ENCODE data around the gene RNF152. TPM values are rescaled to one million over a fixed set of nuclear protein-coding genes. Genes with fewer than 3 reads are reported as not detected.

Gene RNF152
- total RNA-seq, 1 experiment from 2014 or later = 3.6 TPM

- POLR2A ChIA-PET (ENCODE audit: low non-redundant PET) = no interaction called here
- Histone ChIP-seq H3K36me3 (ENCODE audit: insufficient read depth, low read length, poor library complexity, severe bottlenecking) (no peaks in the 10 kb centered on the region), H3K9me3 (ENCODE audit: low read depth, low read length, poor library complexity, severe bottlenecking) (no peaks in the 10 kb centered on the region), H3K4me1 (ENCODE audit: insufficient read depth, low read length, poor library complexity, severe bottlenecking) (no peaks in the 10 kb centered on the region), H3K4me3 (ENCODE audit: low read depth, low read length, poor library complexity, severe bottlenecking) (peak overlapping the region; percentile 78), H3K27me3 (replicated peaks; ENCODE audit: insufficient read depth, low read depth, low read length, poor library complexity) (no peaks in the 10 kb centered on the region), H3K27ac (ENCODE audit: low read depth, low read length, poor library complexity, severe bottlenecking) (no peak overlapping the region)
- BruUV-seq (replicated peaks) = no TSS peak
- intact Hi-C loops (cut with micrococcal nuclease; ENCODE audit: unreplicated experiment) = loop anchor here (2.0 kb wide), 2 partner anchors 311 to 343 kb away; no protein-coding TSS in a partner anchor
- peak; percentile 85 for DNase-seq (ENCODE audit: low spot score)
- TF ChIP-seq EZH2 (IDR thresholded peaks at IDR 0.05; ENCODE audit: borderline replicate concordance, low read depth, low read length, poor library complexity, severe bottlenecking) (no peak), CTCF (conservative IDR thresholded peaks at IDR 0.05; ENCODE audit: low read depth, low read length) (peak; percentile 28; the same call in 1 of the 2 replicates)
- CTCF ChIA-PET = interaction anchor here (0.6 to 1.4 kb wide), 3 partner anchors 154 to 288 kb away, joined by 3 to 10 read pairs (median 4); no protein-coding TSS in a partner anchor
Measured at GRCh38 chr18:61893971-61894750, 1.4 kb upstream of the RNF152 start.

GRCh38 chr18:61893309-61893970 lies 633 bp upstream of the RNF152 start:
- BruUV-seq (replicated peaks) = no TSS peak
- H3K4me3 ChIP-seq (ENCODE audit: low read depth, low read length, poor library complexity, severe bottlenecking) = peak overlapping the region; percentile 78
- ChIA-PET CTCF (interaction anchor here (0.6 kb wide), 1 partner anchor 153 kb away, joined by 3 read pairs; no protein-coding TSS in a partner anchor), POLR2A (ENCODE audit: low non-redundant PET) (no interaction called here)
- H3K4me1 ChIP-seq (ENCODE audit: insufficient read depth, low read length, poor library complexity, severe bottlenecking) = no peaks in the 10 kb centered on the region
- no peaks in the 10 kb centered on the region for H3K27me3 ChIP-seq (replicated peaks; ENCODE audit: insufficient read depth, low read depth, low read length, poor library complexity)
- H3K9me3 ChIP-seq (ENCODE audit: low read depth, low read length, poor library complexity, severe bottlenecking) = no peaks in the 10 kb centered on the region
- intact Hi-C loops (cut with micrococcal nuclease; ENCODE audit: unreplicated experiment) = loop anchor here (2.0 kb wide), 1 partner anchor 311 kb away; no protein-coding TSS in a partner anchor
- no peaks in the 10 kb centered on the region for H3K36me3 ChIP-seq (ENCODE audit: insufficient read depth, low read length, poor library complexity, severe bottlenecking)
- H3K27ac ChIP-seq (ENCODE audit: low read depth, low read length, poor library complexity, severe bottlenecking) = no peak overlapping the region
- peak; percentile 47 for DNase-seq (ENCODE audit: low spot score)
- TF ChIP-seq CTCF (conservative IDR thresholded peaks at IDR 0.05; ENCODE audit: low read depth, low read length) (no peak; the same call in 1 of the 2 replicates), EZH2 (IDR thresholded peaks at IDR 0.05; ENCODE audit: borderline replicate concordance, low read depth, low read length, poor library complexity, severe bottlenecking) (no peak)

DNA sequence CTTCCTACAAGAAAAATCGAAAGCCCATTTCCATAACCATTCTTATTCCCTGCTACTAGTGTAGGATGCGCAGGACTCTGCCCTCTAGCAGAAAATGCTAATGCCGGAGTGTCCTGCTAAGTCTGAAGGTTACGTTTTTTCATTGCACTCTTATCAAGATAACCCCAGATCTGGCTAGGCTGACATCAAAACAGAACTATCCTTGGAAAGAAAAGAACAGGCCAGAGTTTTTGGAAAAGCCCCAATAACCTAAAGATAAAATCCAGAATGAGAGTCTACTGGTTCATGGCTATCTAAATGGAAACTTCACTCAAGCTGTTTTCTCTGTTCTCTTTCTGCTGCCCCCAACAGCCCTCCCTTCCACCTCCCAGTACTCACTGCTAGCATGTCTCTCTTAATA lies 913 bp downstream of the RNF152 start:
- ChIA-PET CTCF (no interaction called here), POLR2A (ENCODE audit: low non-redundant PET) (no interaction called here)
- H3K36me3 ChIP-seq (ENCODE audit: insufficient read depth, low read length, poor library complexity, severe bottlenecking) = no peaks in the 10 kb centered on the region
- H3K4me1 ChIP-seq (ENCODE audit: insufficient read depth, low read length, poor library complexity, severe bottlenecking) = no peaks in the 10 kb centered on the region
- no peak overlapping the region for H3K4me3 ChIP-seq (ENCODE audit: low read depth, low read length, poor library complexity, severe bottlenecking)
- DNase-seq (ENCODE audit: low spot score) = no peak
- BruUV-seq (replicated peaks) = no TSS peak
- TF ChIP-seq EZH2 (IDR thresholded peaks at IDR 0.05; ENCODE audit: borderline replicate concordance, low read depth, low read length, poor library complexity, severe bottlenecking) (no peak), CTCF (conservative IDR thresholded peaks at IDR 0.05; ENCODE audit: low read depth, low read length) (no peak)
- H3K27me3 ChIP-seq (replicated peaks; ENCODE audit: insufficient read depth, low read depth, low read length, poor library complexity) = no peaks in the 10 kb centered on the region
- no peaks in the 10 kb centered on the region for H3K9me3 ChIP-seq (ENCODE audit: low read depth, low read length, poor library complexity, severe bottlenecking)
- intact Hi-C loops (cut with micrococcal nuclease; ENCODE audit: unreplicated experiment) = loop anchor here (2.0 kb wide), 1 partner anchor 309 kb away; no protein-coding TSS in a partner anchor
- no peak overlapping the region for H3K27ac ChIP-seq (ENCODE audit: low read depth, low read length, poor library complexity, severe bottlenecking)
